ENCODE measurements around the gene CELA2A.
"Not testable (repeated sequence)": the region's sequence is repeated elsewhere in the genome, so short reads cannot be mapped to it uniquely, and the experiment has no call there.

CELA2A gene

GRCh38 chr1:15444468-15445389 is 11.8 kb upstream of the CELA2A start:
- DNase-seq (ENCODE audit: low read depth in 2 of 2) = no peak

- DNase-seq (ENCODE audit: low read depth in 2 of 2) = no peak
These were observed 11.0 kb upstream of the CELA2A start for GRCh38 chr1:15445390-15446122.

- DNase-seq (ENCODE audit: low read depth in 2 of 2) = no peak
These were observed 10.3 kb upstream of the CELA2A start for GRCh38 chr1:15446212-15446611.

- DNase-seq (ENCODE audit: low read depth in 2 of 2) = no peak
These were observed 7.6 kb upstream of the CELA2A start for GRCh38 chr1:15448877-15449462.

- DNase-seq (ENCODE audit: low read depth in 2 of 2) = no peak
These were observed 7.0 kb upstream of the CELA2A start for GRCh38 chr1:15449567-15449966.

- DNase-seq (ENCODE audit: low read depth in 2 of 2) = no peak
These were observed 5.4 kb upstream of the CELA2A start for GRCh38 chr1:15451014-15451722.

- DNase-seq (ENCODE audit: low read depth in 2 of 2) = no peak
These were observed 4.3 kb upstream of the CELA2A start for GRCh38 chr1:15452216-15452615.

GRCh38 chr1:15452866-15453571 is 3.5 kb upstream of the CELA2A start:
- DNase-seq (ENCODE audit: low read depth in 2 of 2) = no peak

GRCh38 chr1:15453734-15454133 is 2.8 kb upstream of the CELA2A start:
- no peak for DNase-seq (ENCODE audit: low read depth in 2 of 2)

GRCh38 chr1:15454256-15454655 is 2.3 kb upstream of the CELA2A start:
- DNase-seq (ENCODE audit: low read depth in 2 of 2) = no peak

- DNase-seq (ENCODE audit: low read depth in 2 of 2) = no peak
These were observed 1.0 kb upstream of the CELA2A start for GRCh38 chr1:15455522-15455921.

- DNase-seq (ENCODE audit: low read depth in 2 of 2) = no peak
These were observed 1.1 kb downstream of the CELA2A start for GRCh38 chr1:15457585-15457984.

GRCh38 chr1:15458388-15458787 is 1.9 kb downstream of the CELA2A start:
- DNase-seq (ENCODE audit: low read depth in 2 of 2) = not testable (repeated sequence)

- DNase-seq (ENCODE audit: low read depth in 2 of 2) = no peak
These were observed 3.5 kb downstream of the CELA2A start for GRCh38 chr1:15459771-15460707.

GRCh38 chr1:15460708-15461095 is 4.2 kb downstream of the CELA2A start:
- no peak for DNase-seq (ENCODE audit: low read depth in 2 of 2)

GRCh38 chr1:15463064-15463800 is 6.7 kb downstream of the CELA2A start:
- DNase-seq (ENCODE audit: low read depth in 2 of 2) = not testable (repeated sequence)

GRCh38 chr1:15463926-15464322 is 7.4 kb downstream of the CELA2A start:
- not testable (repeated sequence) for DNase-seq (ENCODE audit: low read depth in 2 of 2)

- no peak for DNase-seq (ENCODE audit: low read depth in 2 of 2)
These were observed 9.1 kb downstream of the CELA2A start for GRCh38 chr1:15465674-15466073.

- not testable (repeated sequence) for DNase-seq (ENCODE audit: low read depth in 2 of 2)
These were observed 10.6 kb downstream of the CELA2A start for GRCh38 chr1:15466955-15467625.
